KMS-11 (cell line): ENCODE data around the gene GPR162.
A peak's percentile ranks its signal among the peaks of the same experiment; 100 is the strongest.

Experiments used
- H2AFZ ChIP-seq: fragments of 200-600 bp; sonication (generic); 2 replicates; pipeline ENCODE4 v1.6.1; 2016; ENCODE audit warnings: antibody characterized with exemption, mixed run types, low read depth
- H3K27ac ChIP-seq: fragments of 200-600 bp; sonication (generic); 2 replicates; pipeline ENCODE4 v1.6.1; 2016; ENCODE audit warnings: mild to moderate bottlenecking, mixed run types
- H3K27me3 ChIP-seq: fragments of 200-600 bp; sonication (generic); 2 replicates; pipeline ENCODE4 v1.6.1; 2017; ENCODE audit warnings: mild to moderate bottlenecking, low read depth, mixed run types, moderate library complexity; ENCODE audit not compliant: insufficient read depth
- H3K36me3 ChIP-seq: fragments of 200-600 bp; sonication (generic); 2 replicates; pipeline ENCODE4 v1.6.1; 2017; ENCODE audit warnings: mild to moderate bottlenecking, mixed run types; ENCODE audit not compliant: insufficient read depth
- H3K4me1 ChIP-seq: fragments of 200-600 bp; sonication (generic); 2 replicates; pipeline ENCODE4 v1.6.1; 2016; ENCODE audit warnings: mild to moderate bottlenecking, low read depth, mixed run types; ENCODE audit not compliant: poor library complexity, severe bottlenecking
- H3K4me2 ChIP-seq: fragments of 200-600 bp; sonication (generic); 2 replicates; pipeline ENCODE4 v1.7.0; 2016; ENCODE audit warnings: mild to moderate bottlenecking, mixed run types
- H3K4me3 ChIP-seq: fragments of 200-600 bp; sonication (generic); IDR thresholded peaks from 2 replicates; pipeline ENCODE4 v1.6.1; 2017; ENCODE audit warnings: low read depth, low read length, mixed read lengths; ENCODE audit not compliant: insufficient read depth
- H3K79me2 ChIP-seq: fragments of 200-600 bp; sonication (generic); 2 replicates; pipeline ENCODE4 v1.6.1; 2016; ENCODE audit warnings: low read depth, mixed run types; ENCODE audit not compliant: insufficient read depth
- H3K9ac ChIP-seq: fragments of 200-600 bp; sonication (generic); 2 replicates; pipeline ENCODE4 v1.6.1; 2016; ENCODE audit warnings: mild to moderate bottlenecking, mixed run types
- H4K20me1 ChIP-seq: fragments of 200-600 bp; sonication (generic); 2 replicates; pipeline ENCODE4 v1.6.1; 2016; ENCODE audit warnings: mild to moderate bottlenecking, mixed run types; ENCODE audit not compliant: insufficient read depth
- TF ChIP-seq, protein P1 (sequence below): fragments of 200-600 bp; sonication (generic); conservative IDR thresholded peaks from 2 replicates; pipeline ENCODE4 v1.6.1; 2017; ENCODE audit warnings: low read depth, mild to moderate bottlenecking, antibody characterized with exemption, low read length, moderate library complexity, mixed read lengths

Gene GPR162

DNA sequence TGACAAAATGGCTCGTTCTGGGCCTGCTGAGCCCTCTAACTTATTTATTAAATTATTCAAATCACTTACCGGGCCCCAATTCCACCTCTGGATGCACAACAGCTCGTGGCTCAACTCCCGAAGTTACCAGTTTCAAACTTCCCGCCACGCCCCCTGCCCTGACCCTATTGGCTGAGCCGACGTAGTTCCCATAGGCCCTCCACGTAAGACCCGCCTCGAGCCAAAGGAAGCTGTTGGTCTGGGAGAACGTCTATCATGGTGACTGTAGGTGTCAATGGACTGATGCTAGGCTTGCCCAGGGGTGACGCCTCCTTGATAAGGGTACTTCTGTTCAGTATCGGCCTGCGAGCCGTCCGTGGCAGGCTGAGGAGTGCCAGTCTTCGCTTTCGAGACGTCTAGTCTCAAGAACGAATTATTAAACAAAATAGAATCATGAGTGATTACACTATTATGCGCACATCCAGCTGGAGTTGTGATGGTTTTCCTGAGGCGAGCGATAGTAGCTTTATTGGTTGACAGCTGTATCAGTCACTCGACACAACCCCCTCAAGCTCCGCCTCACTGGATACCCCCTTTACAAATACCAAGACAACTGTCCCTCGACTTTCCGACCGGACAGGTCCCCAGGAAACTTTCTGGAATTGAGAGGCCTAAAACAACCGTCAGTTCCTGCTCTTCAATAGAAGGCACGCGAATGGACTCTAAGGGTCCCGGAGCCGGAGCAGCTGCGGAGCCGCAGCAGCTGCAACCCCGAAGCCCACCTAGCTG is 29.7 kb downstream of the GPR162 start, which contains the start of gene CDCA3:
Gene CDCA3, minus strand, starts transcription at position 134 of the 768 bp plus-strand sequence. CDS start 334 bp downstream, outside the sequence.
- Histone ChIP-seq H3K4me1 (peaks cover 29% of the 10 kb centered on the region), H3K27me3 (no peaks in the 10 kb centered on the region), H3K27ac (peak within 1 kb of the TSS; percentile 87), H3K36me3 (no peaks in the 10 kb centered on the region), H3K9ac (peak within 1 kb of the TSS; percentile 69; the same call in 1 of the 2 replicates), H3K79me2 (peaks cover 40% of the 10 kb centered on the region), H4K20me1 (no peaks in the 10 kb centered on the region), H3K4me2 (peak within 1 kb of the TSS; percentile 95), H2AFZ (peak within 1 kb of the TSS; percentile 59; the same call in 1 of the 2 replicates), H3K4me3 (no peak within 1 kb of the TSS)
- TF ChIP-seq, protein P1, sequence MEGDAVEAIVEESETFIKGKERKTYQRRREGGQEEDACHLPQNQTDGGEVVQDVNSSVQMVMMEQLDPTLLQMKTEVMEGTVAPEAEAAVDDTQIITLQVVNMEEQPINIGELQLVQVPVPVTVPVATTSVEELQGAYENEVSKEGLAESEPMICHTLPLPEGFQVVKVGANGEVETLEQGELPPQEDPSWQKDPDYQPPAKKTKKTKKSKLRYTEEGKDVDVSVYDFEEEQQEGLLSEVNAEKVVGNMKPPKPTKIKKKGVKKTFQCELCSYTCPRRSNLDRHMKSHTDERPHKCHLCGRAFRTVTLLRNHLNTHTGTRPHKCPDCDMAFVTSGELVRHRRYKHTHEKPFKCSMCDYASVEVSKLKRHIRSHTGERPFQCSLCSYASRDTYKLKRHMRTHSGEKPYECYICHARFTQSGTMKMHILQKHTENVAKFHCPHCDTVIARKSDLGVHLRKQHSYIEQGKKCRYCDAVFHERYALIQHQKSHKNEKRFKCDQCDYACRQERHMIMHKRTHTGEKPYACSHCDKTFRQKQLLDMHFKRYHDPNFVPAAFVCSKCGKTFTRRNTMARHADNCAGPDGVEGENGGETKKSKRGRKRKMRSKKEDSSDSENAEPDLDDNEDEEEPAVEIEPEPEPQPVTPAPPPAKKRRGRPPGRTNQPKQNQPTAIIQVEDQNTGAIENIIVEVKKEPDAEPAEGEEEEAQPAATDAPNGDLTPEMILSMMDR: no peak

DNA sequence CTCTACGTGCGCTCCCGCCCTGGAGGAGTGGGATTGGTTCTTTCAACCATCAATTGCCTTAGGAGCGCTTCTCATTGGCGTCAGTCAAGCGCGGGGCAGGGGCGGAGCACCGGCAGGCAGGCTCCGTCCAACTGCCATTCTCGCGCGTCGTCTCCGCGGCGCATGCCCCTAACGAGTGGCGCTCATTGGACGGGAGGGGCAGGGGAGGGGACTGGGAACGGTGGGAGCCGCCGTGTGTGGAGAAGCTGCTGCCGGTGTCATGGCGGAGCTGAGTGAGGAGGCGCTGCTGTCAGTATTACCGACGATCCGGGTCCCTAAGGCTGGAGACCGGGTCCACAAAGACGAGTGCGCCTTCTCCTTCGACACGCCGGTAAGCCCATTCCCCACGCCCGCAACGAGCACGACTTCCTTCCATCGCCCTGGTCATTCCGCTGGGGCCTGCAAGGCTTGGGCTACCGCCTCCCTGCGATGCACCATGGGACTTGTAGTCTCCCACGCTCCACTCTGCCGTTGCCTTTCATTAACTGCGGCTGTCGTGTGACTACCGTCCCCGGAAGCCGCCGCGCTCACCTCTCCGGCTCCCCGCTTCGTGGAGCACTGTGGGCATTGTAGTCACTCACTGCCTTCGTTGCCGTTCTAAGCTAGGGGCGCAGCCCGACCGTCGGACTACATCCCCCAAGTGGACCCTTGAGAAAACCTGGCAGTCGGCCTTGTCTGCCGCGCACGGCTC is 30.5 kb downstream of the GPR162 start, which contains the start of gene USP5:
Gene USP5, plus strand, starts transcription at position 230 of the 730 bp plus-strand sequence. Its CDS starts 30 bp downstream, at position 260.
- peak within 1 kb of the TSS; percentile 59; the same call in 1 of the 2 replicates for H2AFZ ChIP-seq
- peak within 1 kb of the TSS; percentile 87 for H3K27ac ChIP-seq
- no peak within 1 kb of the TSS for H3K4me3 ChIP-seq
- peak within 1 kb of the TSS; percentile 69 for H3K9ac ChIP-seq
- TF ChIP-seq, protein P1: no peak
- no peaks in the 10 kb centered on the region for H3K27me3 ChIP-seq
- H3K4me2 ChIP-seq: peak within 1 kb of the TSS; percentile 95
- peaks cover 29% of the 10 kb centered on the region for H3K4me1 ChIP-seq
- 0 out of 2 replicates have a peak, but pooled peaks cover 2% of the 10 kb centered on the region for H3K36me3 ChIP-seq
- H4K20me1 ChIP-seq: no peaks in the 10 kb centered on the region
- peaks cover 40% of the 10 kb centered on the region for H3K79me2 ChIP-seq

DNA sequence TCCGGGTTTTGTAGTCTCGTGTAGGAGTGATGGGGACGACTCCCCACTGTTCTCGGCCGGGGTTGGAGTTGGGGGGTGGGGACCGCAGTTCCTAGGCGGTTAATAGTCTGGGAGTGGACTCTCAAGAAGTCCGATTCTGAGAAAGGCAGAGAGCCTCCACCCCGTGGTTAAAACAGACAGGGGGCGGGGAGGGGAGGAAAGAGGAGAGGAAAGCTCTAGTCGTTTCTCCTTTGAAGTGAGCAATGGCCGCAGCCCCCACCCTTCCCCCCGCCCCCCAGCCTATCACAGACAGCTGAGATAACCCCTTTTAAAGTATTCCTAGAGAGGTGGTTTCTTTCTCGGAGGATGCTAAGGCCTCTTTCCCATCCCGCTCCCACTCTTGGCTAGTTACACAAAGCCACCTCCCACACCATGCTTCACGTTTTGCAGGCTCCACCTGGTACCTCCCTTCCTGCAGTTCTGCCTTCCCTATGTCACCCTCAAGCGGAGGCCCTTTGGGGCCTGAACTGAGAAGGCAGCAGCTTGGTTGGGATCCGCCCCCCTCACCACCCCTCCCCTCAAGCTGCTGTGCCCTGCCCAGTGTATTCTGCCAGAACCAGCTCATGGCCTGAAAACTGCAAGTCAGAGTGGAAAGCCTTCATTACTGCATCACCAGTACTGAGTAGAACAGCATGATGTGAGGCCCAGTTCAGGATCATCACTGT is 31.2 kb downstream of the GPR162 start:
- H3K79me2 ChIP-seq: peaks cover 40% of the 10 kb centered on the region
- H3K4me3 ChIP-seq: no peak overlapping the region

More for the DNA sequence above, 31.2 kb downstream of the GPR162 start:
- Histone ChIP-seq H3K27ac (peak overlapping the region; percentile 87), H3K9ac (peak overlapping the region; percentile 69), H3K4me1 (peaks cover 29% of the 10 kb centered on the region), H3K4me2 (peak overlapping the region; percentile 60; the same call in 1 of the 2 replicates), H3K36me3 (0 out of 2 replicates have a peak, but pooled peaks cover 7% of the 10 kb centered on the region), H2AFZ (peak overlapping the region; percentile 41; the same call in 1 of the 2 replicates), H4K20me1 (no peaks in the 10 kb centered on the region), H3K27me3 (no peaks in the 10 kb centered on the region)
- TF ChIP-seq, protein P1: no peak
